ENCODE measurements around the gene OSBPL3. TPM values are rescaled to one million over a fixed set of nuclear protein-coding genes. Genes with fewer than 3 reads are reported as not detected.

The OSBPL3 gene
- polyA plus RNA-seq, 1 donor (not counting 4 experiments of a cell fraction or from before 2014, with no cell fraction given) = 34.0 TPM

- peaks cover 13 to 20% of the 10 kb centered on the region in 2 experiments for H3K36me3 ChIP-seq (ENCODE audit: control insufficient read depth in 2 of 2, extremely low read depth in 1 of 2, insufficient read depth in 2 of 2, low read length in 2 of 2)
- dilution Hi-C loops (cut with MboI; ENCODE audit: extremely low pct_ligation_motif_present, low sequenced_read_pairs) = no loop called here
- FAIRE-seq = no peak
These were observed 179.3 kb downstream of the OSBPL3 start for GRCh38 chr7:24800667-24801066.

GRCh38 chr7:24800073-24800472 lies 179.9 kb downstream of the OSBPL3 start:
- Histone ChIP-seq H3K36me3 (ENCODE audit: control insufficient read depth in 2 of 2, extremely low read depth in 1 of 2, insufficient read depth in 2 of 2, low read length in 2 of 2) (peaks cover 13 to 20% of the 10 kb centered on the region in 2 experiments), H3K9me1 (ENCODE audit: control insufficient read depth, extremely low read depth, insufficient read depth, low read length) (peaks cover 2% of the 10 kb centered on the region), H3K9ac (ENCODE audit: control insufficient read depth, extremely low read depth, insufficient read depth, low read length) (no peak overlapping the region), H3K27me3 (ENCODE audit: control insufficient read depth, extremely low read depth, insufficient read depth, low read length) (no peaks in the 10 kb centered on the region), H3K79me2 (ENCODE audit: control insufficient read depth, insufficient read depth, low read length) (no peaks in the 10 kb centered on the region), H4K20me1 (ENCODE audit: control insufficient read depth, extremely low read depth, insufficient read depth, low read length) (no peaks in the 10 kb centered on the region), H3K9me3 (ENCODE audit: control insufficient read depth, low read depth, low read length) (no peaks in the 10 kb centered on the region), H3K4me3 (ENCODE audit: control insufficient read depth in 2 of 3, extremely low read depth in 1 of 3, insufficient read depth in 2 of 3, low read depth in 1 of 3, low read length in 3 of 3) (no peak overlapping the region), H3K4me1 (ENCODE audit: control insufficient read depth, extremely low read depth, insufficient read depth, low read length) (no peaks in the 10 kb centered on the region), H3K27ac (ENCODE audit: control insufficient read depth, insufficient read depth, low read length) (no peak overlapping the region), H2AFZ (ENCODE audit: control insufficient read depth, low read length) (no peak overlapping the region), H3K4me2 (ENCODE audit: control insufficient read depth, extremely low read depth, insufficient read depth, low read depth, low read length) (no peak overlapping the region)
- FAIRE-seq (no peak), DNase-seq (ENCODE audit: low read depth, low spot score) (no peak)
- dilution Hi-C loops (cut with MboI; ENCODE audit: extremely low pct_ligation_motif_present, low sequenced_read_pairs) = no loop called here
- TF ChIP-seq CTCF (optimal IDR thresholded peaks at IDR 0.05 in 1 of 3, IDR thresholded peaks at IDR 0.05 in 1 of 3, conservative IDR thresholded peaks at IDR 0.05 in 1 of 3; ENCODE audit: extremely low read depth in 1 of 3, insufficient read depth in 2 of 3, low read length in 3 of 3) = no peak

More at GRCh38 chr7:24800667-24801066, 179.3 kb downstream of the OSBPL3 start:
- H3K9ac ChIP-seq (ENCODE audit: control insufficient read depth, extremely low read depth, insufficient read depth, low read length) = no peak overlapping the region
- TF ChIP-seq CTCF (optimal IDR thresholded peaks at IDR 0.05 in 1 of 3, IDR thresholded peaks at IDR 0.05 in 1 of 3, conservative IDR thresholded peaks at IDR 0.05 in 1 of 3; ENCODE audit: extremely low read depth in 1 of 3, insufficient read depth in 2 of 3, low read length in 3 of 3) = no peak
- TF ChIP-seq EZH2 (IDR thresholded peaks at IDR 0.05; ENCODE audit: low read length) = no peak
- no peaks in the 10 kb centered on the region for H3K27me3 ChIP-seq (ENCODE audit: control insufficient read depth, extremely low read depth, insufficient read depth, low read length)
- H3K4me2 ChIP-seq (ENCODE audit: control insufficient read depth, extremely low read depth, insufficient read depth, low read depth, low read length) = no peak overlapping the region
- H4K20me1 ChIP-seq (ENCODE audit: control insufficient read depth, extremely low read depth, insufficient read depth, low read length) = no peaks in the 10 kb centered on the region
- no peaks in the 10 kb centered on the region for H3K79me2 ChIP-seq (ENCODE audit: control insufficient read depth, insufficient read depth, low read length)
- H3K27ac ChIP-seq (ENCODE audit: control insufficient read depth, insufficient read depth, low read length) = no peak overlapping the region
- no peak overlapping the region for H3K4me3 ChIP-seq (ENCODE audit: control insufficient read depth in 2 of 3, extremely low read depth in 1 of 3, insufficient read depth in 2 of 3, low read depth in 1 of 3, low read length in 3 of 3)
- H3K9me1 ChIP-seq (ENCODE audit: control insufficient read depth, extremely low read depth, insufficient read depth, low read length) = peaks cover 2% of the 10 kb centered on the region
- H2AFZ ChIP-seq (ENCODE audit: control insufficient read depth, low read length) = no peak overlapping the region
- DNase-seq (ENCODE audit: low read depth, low spot score) = no peak
- H3K4me1 ChIP-seq (ENCODE audit: control insufficient read depth, extremely low read depth, insufficient read depth, low read length) = no peaks in the 10 kb centered on the region
- no peaks in the 10 kb centered on the region for H3K9me3 ChIP-seq (ENCODE audit: control insufficient read depth, low read depth, low read length)
